ENCODE measurements around the gene AADACL2. TPM values are rescaled to one million over a fixed set of nuclear protein-coding genes. Genes with fewer than 3 reads are reported as not detected.
A peak's percentile ranks its signal among the peaks of the same experiment; 100 is the strongest.

AADACL2 gene
- total RNA-seq, 1 donor from 2014 or later, result not detected

DNA sequence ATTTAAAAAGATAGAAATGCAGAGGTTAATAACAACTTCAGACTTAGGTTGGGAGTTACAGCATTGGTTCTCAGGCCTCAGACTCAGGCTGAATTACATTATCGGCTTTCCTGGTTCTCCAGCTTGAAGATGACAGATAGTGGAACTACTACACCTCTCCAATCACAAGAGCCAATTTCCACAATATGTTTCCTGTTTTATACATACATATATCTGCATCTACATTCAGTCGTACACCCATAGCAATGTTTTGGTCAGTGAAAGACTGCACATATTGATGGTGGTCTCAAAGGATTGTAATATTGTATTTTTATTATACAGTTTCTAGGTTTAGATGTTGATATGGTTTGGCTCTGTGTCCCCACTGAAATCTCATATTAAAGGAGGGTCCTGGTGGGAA, 35.4 kb downstream of the AADACL2 start:
- TF ChIP-seq, protein P1, sequence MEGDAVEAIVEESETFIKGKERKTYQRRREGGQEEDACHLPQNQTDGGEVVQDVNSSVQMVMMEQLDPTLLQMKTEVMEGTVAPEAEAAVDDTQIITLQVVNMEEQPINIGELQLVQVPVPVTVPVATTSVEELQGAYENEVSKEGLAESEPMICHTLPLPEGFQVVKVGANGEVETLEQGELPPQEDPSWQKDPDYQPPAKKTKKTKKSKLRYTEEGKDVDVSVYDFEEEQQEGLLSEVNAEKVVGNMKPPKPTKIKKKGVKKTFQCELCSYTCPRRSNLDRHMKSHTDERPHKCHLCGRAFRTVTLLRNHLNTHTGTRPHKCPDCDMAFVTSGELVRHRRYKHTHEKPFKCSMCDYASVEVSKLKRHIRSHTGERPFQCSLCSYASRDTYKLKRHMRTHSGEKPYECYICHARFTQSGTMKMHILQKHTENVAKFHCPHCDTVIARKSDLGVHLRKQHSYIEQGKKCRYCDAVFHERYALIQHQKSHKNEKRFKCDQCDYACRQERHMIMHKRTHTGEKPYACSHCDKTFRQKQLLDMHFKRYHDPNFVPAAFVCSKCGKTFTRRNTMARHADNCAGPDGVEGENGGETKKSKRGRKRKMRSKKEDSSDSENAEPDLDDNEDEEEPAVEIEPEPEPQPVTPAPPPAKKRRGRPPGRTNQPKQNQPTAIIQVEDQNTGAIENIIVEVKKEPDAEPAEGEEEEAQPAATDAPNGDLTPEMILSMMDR (IDR thresholded peaks at IDR 0.05), result no peak
- DNase-seq (ENCODE audit: extremely low spot score, unreplicated experiment), result no peak
- Mint-ChIP-seq H3K27ac (ENCODE audit: unreplicated experiment) (peak overlapping the region; percentile 86), H3K9me3 (ENCODE audit: unreplicated experiment) (no peaks in the 10 kb centered on the region), H3K36me3 (ENCODE audit: unreplicated experiment) (no peaks in the 10 kb centered on the region), H3K27me3 (ENCODE audit: unreplicated experiment) (no peaks in the 10 kb centered on the region), H3K4me3 (ENCODE audit: unreplicated experiment) (no peak overlapping the region), H3K4me1 (ENCODE audit: unreplicated experiment) (peaks cover 39% of the 10 kb centered on the region)

DNA sequence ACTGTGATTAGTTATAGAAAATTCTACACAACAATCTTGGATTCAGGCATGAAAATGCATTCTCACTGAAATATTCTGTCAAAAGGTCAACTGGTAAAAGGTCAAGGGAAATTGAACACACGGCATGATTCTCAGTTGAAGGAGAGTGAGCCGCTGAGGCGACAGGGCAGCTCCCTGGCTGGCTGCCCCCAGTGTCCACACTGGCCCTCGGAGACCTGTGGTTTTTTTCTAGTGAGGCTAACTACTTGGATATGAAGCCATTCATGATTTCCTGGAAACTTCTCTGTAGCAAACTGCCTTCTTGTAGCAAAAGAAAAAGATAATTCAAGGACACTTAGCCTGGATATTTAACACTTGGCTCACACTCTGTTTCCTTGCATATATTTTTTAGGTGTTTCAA, 37.2 kb downstream of the AADACL2 start:
- no peaks in the 10 kb centered on the region for H3K36me3 Mint-ChIP-seq (ENCODE audit: unreplicated experiment)
- H3K4me3 Mint-ChIP-seq (ENCODE audit: unreplicated experiment), result no peak overlapping the region
- H3K9me3 Mint-ChIP-seq (ENCODE audit: unreplicated experiment), result no peaks in the 10 kb centered on the region
- no peak for DNase-seq (ENCODE audit: extremely low spot score, unreplicated experiment)
- peak overlapping the region; percentile 86 for H3K27ac Mint-ChIP-seq (ENCODE audit: unreplicated experiment)
- peaks cover 37% of the 10 kb centered on the region for H3K4me1 Mint-ChIP-seq (ENCODE audit: unreplicated experiment)
- TF ChIP-seq, protein P1 (IDR thresholded peaks at IDR 0.05), result no peak
- H3K27me3 Mint-ChIP-seq (ENCODE audit: unreplicated experiment), result no peaks in the 10 kb centered on the region

DNA sequence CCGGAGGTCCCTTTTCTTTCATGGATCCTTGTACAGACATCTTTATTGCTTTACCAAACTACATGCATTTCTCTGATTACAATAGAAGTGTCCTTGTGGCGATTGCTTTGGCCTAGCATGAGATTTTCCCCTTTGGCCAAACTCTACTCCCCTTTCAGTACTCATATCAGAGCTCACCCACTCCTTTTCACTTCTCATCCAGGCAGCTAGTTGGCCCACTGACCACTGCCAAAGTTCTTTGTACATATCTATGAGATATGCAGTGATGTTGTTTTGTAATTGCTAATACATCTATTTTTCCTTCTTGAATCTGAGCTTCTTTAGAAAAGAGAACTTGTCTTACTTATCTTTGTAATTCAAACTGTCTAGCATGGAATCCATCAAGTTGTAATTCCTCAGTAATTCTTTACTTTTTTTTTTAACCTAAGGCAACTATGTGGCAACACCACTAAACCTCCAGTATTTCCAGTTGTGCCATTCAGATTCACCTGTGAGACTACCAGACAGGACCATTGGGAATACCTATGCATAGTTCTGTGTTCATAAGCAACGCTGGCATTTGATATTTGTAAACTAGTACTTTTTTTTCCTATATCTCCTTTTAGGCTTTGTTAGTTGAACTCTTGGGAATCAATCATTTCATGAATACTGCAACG, 39.2 kb downstream of the AADACL2 start:
- H3K27ac Mint-ChIP-seq (ENCODE audit: unreplicated experiment), result no peak overlapping the region
- no peak overlapping the region for H3K4me3 Mint-ChIP-seq (ENCODE audit: unreplicated experiment)
- no peak for DNase-seq (ENCODE audit: extremely low spot score, unreplicated experiment)
- H3K4me1 Mint-ChIP-seq (ENCODE audit: unreplicated experiment), result peaks cover 29% of the 10 kb centered on the region
- H3K27me3 Mint-ChIP-seq (ENCODE audit: unreplicated experiment), result no peaks in the 10 kb centered on the region
- H3K36me3 Mint-ChIP-seq (ENCODE audit: unreplicated experiment), result no peaks in the 10 kb centered on the region
- no peaks in the 10 kb centered on the region for H3K9me3 Mint-ChIP-seq (ENCODE audit: unreplicated experiment)
- TF ChIP-seq, protein P1 (IDR thresholded peaks at IDR 0.05), result no peak

GRCh38 chr3:151774235-151774634, 40.5 kb downstream of the AADACL2 start:
- TF ChIP-seq, protein P1 (IDR thresholded peaks at IDR 0.05), result no peak
- no peaks in the 10 kb centered on the region for H3K9me3 Mint-ChIP-seq (ENCODE audit: unreplicated experiment)
- H3K4me1 Mint-ChIP-seq (ENCODE audit: unreplicated experiment), result peaks cover 27% of the 10 kb centered on the region
- no peaks in the 10 kb centered on the region for H3K36me3 Mint-ChIP-seq (ENCODE audit: unreplicated experiment)
- no peak overlapping the region for H3K27ac Mint-ChIP-seq (ENCODE audit: unreplicated experiment)
- H3K27me3 Mint-ChIP-seq (ENCODE audit: unreplicated experiment), result no peaks in the 10 kb centered on the region
- H3K4me3 Mint-ChIP-seq (ENCODE audit: unreplicated experiment), result no peak overlapping the region
- DNase-seq (ENCODE audit: extremely low spot score, unreplicated experiment), result no peak

DNA sequence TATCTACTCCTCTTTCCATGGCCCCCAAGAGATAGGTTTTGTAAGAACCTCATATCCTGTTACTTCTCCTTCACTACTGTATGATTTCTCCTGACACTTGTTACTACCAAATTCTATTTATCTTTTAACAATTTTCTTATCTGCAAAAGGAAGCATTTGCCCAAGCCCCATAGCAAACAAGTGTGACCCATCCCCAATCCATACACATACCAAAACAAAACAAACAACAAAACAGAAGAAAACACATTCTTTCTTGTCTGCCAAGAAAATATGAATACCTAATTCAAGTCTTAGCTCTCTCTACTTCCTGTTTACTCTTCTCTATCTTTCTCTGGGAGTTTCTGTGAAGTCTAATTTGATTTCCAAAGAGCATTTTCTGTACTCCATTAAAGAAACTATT, 41.2 kb downstream of the AADACL2 start:
- H3K27me3 Mint-ChIP-seq (ENCODE audit: unreplicated experiment), result no peaks in the 10 kb centered on the region
- H3K4me3 Mint-ChIP-seq (ENCODE audit: unreplicated experiment), result no peak overlapping the region
- DNase-seq (ENCODE audit: extremely low spot score, unreplicated experiment), result no peak
- no peaks in the 10 kb centered on the region for H3K36me3 Mint-ChIP-seq (ENCODE audit: unreplicated experiment)
- no peaks in the 10 kb centered on the region for H3K9me3 Mint-ChIP-seq (ENCODE audit: unreplicated experiment)
- H3K27ac Mint-ChIP-seq (ENCODE audit: unreplicated experiment), result no peak overlapping the region
- peaks cover 23% of the 10 kb centered on the region for H3K4me1 Mint-ChIP-seq (ENCODE audit: unreplicated experiment)
- TF ChIP-seq, protein P1 (IDR thresholded peaks at IDR 0.05), result no peak
